NCI-H524 (cell line): ENCODE results near the gene SMAD6.
"Not testable (repeated sequence)": the region's sequence is repeated elsewhere in the genome, so short reads cannot be mapped to it uniquely, and the experiment has no call there.

Experiments used
- DNase-seq, 2 experiments: peaks; one replicate each; lab custom pipeline; 2025; lab: John Stamatoyannopoulos, UW

The SMAD6 gene

GRCh38 chr15:66675446-66675845 lies 26.6 kb upstream of the SMAD6 start:
- DNase-seq, result no peak

GRCh38 chr15:66677336-66677735 lies 24.7 kb upstream of the SMAD6 start:
- DNase-seq, result no peak

GRCh38 chr15:66679061-66679656 lies 22.9 kb upstream of the SMAD6 start:
- DNase-seq, result no peak

GRCh38 chr15:66679657-66680108 lies 22.4 kb upstream of the SMAD6 start:
- DNase-seq, result peak; percentile 65 to 81

- no peak for DNase-seq
Measured at GRCh38 chr15:66680502-66680901, 21.5 kb upstream of the SMAD6 start.

GRCh38 chr15:66681395-66681794 lies 20.6 kb upstream of the SMAD6 start:
- DNase-seq, result no peak

- DNase-seq, result no peak
Measured at GRCh38 chr15:66682246-66682645, 19.8 kb upstream of the SMAD6 start.

- DNase-seq, result no peak
Measured at GRCh38 chr15:66682865-66683264, 19.2 kb upstream of the SMAD6 start.

GRCh38 chr15:66684136-66684681 lies 17.8 kb upstream of the SMAD6 start:
- no peak for DNase-seq

GRCh38 chr15:66685638-66686150 lies 16.3 kb upstream of the SMAD6 start:
- no peak for DNase-seq

- not testable (repeated sequence) for DNase-seq
Measured at GRCh38 chr15:66690912-66691311, 11.1 kb upstream of the SMAD6 start.

GRCh38 chr15:66691727-66692126 lies 10.3 kb upstream of the SMAD6 start:
- no peak for DNase-seq

GRCh38 chr15:66692391-66692790 lies 9.6 kb upstream of the SMAD6 start:
- DNase-seq, result no peak

- DNase-seq, result no peak
Measured at GRCh38 chr15:66692808-66693596, 9.0 kb upstream of the SMAD6 start.

- no peak for DNase-seq
Measured at GRCh38 chr15:66696770-66697169, 5.3 kb upstream of the SMAD6 start.

GRCh38 chr15:66698318-66698961 lies 3.6 kb upstream of the SMAD6 start:
- peak; percentile 71 to 89 for DNase-seq

- no peak for DNase-seq
Measured at GRCh38 chr15:66698971-66699370, 3.1 kb upstream of the SMAD6 start.

GRCh38 chr15:66700412-66700801 lies 1.6 kb upstream of the SMAD6 start:
- DNase-seq, result peak in 1 of 2 experiments; percentile 46

- peak; percentile 90 to 96 for DNase-seq
Measured at GRCh38 chr15:66700802-66701421, 1.1 kb upstream of the SMAD6 start.

GRCh38 chr15:66701422-66702034 lies 508 bp upstream of the SMAD6 start:
- peak; percentile 66 to 80 for DNase-seq

- DNase-seq, result peak in 1 of 2 experiments; percentile 54
Measured at GRCh38 chr15:66702787-66703539, 927 bp downstream of the SMAD6 start.
